Memory B cell (primary cell): ENCODE results near the gene SMU1.
A peak's percentile ranks its signal among the peaks of the same experiment; 100 is the strongest.
"Not testable (repeated sequence)": the region's sequence is repeated elsewhere in the genome, so short reads cannot be mapped to it uniquely, and the experiment has no call there.

Source experiments
- ATAC-seq: fragments of 150-1000 bp; cut with Tn5 transposase; 2 replicates; pipeline ENCODE4 v1.10.0; 2021; ENCODE audit warnings: low read depth, mild to moderate bottlenecking, moderate library complexity
- DNase-seq, 2 donors: peaks; one replicate each; pipeline ENCODE4 v3.0.0; 2022; ENCODE audit warnings: low spot score in 2 of 2
- H3K27ac Mint-ChIP-seq: one replicate; pipeline ENCODE4 v1.8.0; 2022; ENCODE audit warnings: mild to moderate bottlenecking, moderate library complexity, mixed read lengths
- H3K27me3 Mint-ChIP-seq: one replicate; pipeline ENCODE4 v1.8.0; 2022; ENCODE audit warnings: mixed read lengths
- H3K36me3 Mint-ChIP-seq: one replicate; pipeline ENCODE4 v1.8.0; 2022; ENCODE audit warnings: mild to moderate bottlenecking, mixed read lengths
- H3K4me1 Mint-ChIP-seq: one replicate; pipeline ENCODE4 v1.8.0; 2022; ENCODE audit warnings: mixed read lengths
- H3K4me3 Mint-ChIP-seq: one replicate; pipeline ENCODE4 v1.8.0; 2022; ENCODE audit warnings: mild to moderate bottlenecking, moderate library complexity, mixed read lengths
- H3K9me3 Mint-ChIP-seq: one replicate; pipeline ENCODE4 v1.8.0; 2022; ENCODE audit warnings: mixed read lengths

SMU1 gene

DNA sequence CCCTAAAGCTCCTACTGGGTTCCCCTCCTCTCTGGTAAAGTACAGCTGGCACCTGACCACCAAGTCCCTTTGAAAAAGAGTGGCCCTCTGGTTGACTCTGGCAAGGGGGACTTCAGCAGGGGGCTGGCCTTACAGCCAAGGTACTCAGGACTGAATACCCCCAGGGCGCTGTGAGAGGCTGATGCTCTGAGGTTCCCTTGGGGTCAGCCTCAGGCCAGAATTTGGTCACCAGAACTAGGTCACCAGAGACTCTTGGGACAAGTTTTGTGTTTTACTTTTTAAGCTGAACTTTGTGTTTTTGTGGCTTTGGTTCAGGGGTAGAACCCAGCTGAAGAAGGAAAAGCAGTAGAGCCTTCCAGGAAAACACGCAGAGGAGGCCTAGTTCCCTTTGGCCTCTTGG, 23.3 kb upstream of the SMU1 start:
- no peak for DNase-seq
- no peak overlapping the region for H3K4me3 Mint-ChIP-seq
- H3K27ac Mint-ChIP-seq: no peak overlapping the region
- ATAC-seq: no peak
- no peaks in the 10 kb centered on the region for H3K36me3 Mint-ChIP-seq
- H3K27me3 Mint-ChIP-seq: no peaks in the 10 kb centered on the region
- H3K9me3 Mint-ChIP-seq: no peaks in the 10 kb centered on the region
- H3K4me1 Mint-ChIP-seq: peaks cover 2% of the 10 kb centered on the region

DNA sequence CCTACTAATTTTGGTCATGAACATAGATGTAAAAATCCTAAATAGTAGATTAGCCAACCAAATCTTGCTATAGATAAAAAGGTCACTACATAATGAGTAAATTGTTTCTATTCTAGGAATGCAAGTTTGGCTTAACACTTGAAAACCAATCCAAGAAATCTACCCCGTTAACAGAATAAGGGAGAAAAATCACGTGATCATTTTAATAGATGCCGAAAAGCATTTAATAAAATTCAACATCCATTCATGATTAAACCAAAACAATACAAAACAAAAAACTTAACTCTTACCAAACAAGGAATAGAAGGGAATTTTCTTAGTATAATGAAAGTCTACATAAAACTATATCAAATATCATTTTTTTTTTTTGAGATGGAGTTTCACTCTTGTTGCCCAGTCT, 20.7 kb upstream of the SMU1 start:
- H3K4me1 Mint-ChIP-seq: peaks cover 2% of the 10 kb centered on the region
- ATAC-seq: no peak
- no peak overlapping the region for H3K4me3 Mint-ChIP-seq
- no peaks in the 10 kb centered on the region for H3K9me3 Mint-ChIP-seq
- H3K27ac Mint-ChIP-seq: no peak overlapping the region
- H3K36me3 Mint-ChIP-seq: no peaks in the 10 kb centered on the region
- no peak for DNase-seq
- no peaks in the 10 kb centered on the region for H3K27me3 Mint-ChIP-seq

DNA sequence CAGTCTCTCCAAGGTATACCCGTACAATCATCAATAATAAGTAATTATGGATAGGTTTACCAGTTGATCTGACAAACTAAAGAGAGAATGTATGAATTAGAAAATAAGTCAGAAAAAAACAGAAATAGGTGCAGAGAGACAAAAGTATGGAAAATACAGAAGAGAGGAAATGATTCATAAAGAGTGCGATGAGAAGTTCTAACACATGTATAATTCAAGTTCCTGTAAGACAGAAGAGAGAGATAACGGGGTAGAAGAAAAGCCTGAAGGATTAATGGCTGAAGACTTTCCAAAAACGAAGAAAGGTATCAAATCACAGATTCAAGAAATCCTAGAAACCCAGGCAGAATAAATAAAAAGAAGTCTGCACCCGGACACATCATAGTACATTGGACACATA, 16.2 kb upstream of the SMU1 start:
- Mint-ChIP-seq H3K4me1 (no peaks in the 10 kb centered on the region), H3K27me3 (no peaks in the 10 kb centered on the region), H3K27ac (no peak overlapping the region), H3K9me3 (no peaks in the 10 kb centered on the region), H3K36me3 (no peaks in the 10 kb centered on the region), H3K4me3 (no peak overlapping the region)
- no peak for ATAC-seq
- DNase-seq: no peak

DNA sequence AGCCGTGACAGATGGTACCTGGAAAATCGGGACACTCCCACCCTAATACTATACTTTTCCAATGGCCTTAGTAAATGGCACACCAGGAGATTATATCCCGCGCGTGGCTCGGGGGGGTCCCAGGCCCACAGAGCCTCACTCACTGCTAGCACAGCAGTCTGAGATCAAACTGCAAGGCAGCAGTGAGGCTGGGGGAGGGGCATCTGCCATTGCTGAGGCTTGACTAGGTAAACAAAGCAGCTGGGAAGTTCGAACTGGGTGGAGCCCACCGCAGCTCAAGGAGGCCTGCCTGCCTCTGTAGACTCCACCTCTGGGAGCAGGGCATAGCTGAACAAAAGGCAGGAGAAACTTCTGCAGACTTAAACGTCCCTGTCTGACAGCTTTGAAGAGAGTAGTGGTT, 9.2 kb upstream of the SMU1 start:
- not testable (repeated sequence) for H3K27me3 Mint-ChIP-seq, H3K9me3 Mint-ChIP-seq, H3K4me3 Mint-ChIP-seq, H3K27ac Mint-ChIP-seq, H3K36me3 Mint-ChIP-seq, DNase-seq, ATAC-seq
- H3K4me1 Mint-ChIP-seq: peaks cover 21% of the 10 kb centered on the region

DNA sequence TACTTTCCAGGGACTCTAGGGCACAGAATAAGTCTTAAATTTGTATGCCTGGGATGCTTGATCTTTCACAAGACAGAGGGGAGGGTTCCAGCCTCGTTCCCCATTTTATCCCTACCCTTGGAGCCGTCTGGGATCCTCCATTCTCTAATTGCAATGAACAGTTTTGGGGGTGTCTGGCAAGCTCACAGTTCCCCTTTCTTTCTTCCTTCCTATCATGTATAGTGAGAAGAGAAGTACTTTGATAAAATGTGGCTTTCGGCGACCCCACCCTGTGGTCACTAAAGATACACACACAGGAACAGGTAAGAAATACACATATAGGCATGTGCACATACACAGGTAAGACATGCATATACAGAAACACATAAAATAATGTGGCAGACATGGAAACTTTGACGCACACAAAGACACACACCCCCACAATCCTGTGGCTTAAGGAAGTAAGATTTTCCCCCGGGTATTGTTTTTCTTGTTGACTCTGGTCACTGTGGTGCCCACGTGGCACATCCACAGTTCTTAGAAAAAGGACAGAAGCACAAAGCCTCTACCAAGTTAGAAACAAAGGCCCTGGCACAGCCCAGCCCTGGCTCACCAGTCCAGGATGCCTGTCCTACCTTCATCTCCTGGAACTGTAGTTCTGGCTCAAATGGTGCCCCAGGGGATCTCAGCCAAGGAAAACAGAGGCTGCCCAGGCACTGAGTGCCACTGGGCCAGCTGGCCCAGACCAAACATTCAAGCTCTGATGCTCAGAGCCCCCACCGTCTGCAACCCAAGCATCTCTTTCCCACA, 6.3 kb upstream of the SMU1 start:
- ATAC-seq: peak; percentile 84
- H3K4me3 Mint-ChIP-seq: peak overlapping the region; percentile 49

DNA sequence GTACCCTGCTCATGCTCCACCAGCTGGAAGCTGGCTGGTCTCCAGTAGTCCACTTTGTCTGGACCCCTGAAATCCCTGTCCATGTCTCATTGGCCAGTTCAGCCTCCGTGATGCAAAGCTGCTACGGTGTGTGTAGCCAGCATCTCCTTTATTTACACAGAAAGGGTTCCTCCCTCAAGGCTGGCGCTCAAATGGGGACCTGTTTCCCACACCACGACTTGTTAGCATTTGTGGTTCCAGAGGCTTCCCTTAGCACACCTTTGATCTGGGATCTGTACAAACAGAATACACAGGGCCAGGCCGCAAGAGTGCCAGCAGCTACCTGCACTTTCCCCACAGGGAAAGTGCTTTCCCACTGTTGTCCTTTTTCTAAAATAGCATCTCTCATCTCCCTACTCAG, 5.7 kb upstream of the SMU1 start:
- Mint-ChIP-seq H3K27me3 (no peaks in the 10 kb centered on the region), H3K4me1 (peaks cover 24% of the 10 kb centered on the region), H3K4me3 (peak overlapping the region; percentile 49), H3K27ac (peak overlapping the region; percentile 86), H3K36me3 (peaks cover 2% of the 10 kb centered on the region), H3K9me3 (no peaks in the 10 kb centered on the region)
- no peak for ATAC-seq
- DNase-seq: no peak

More for the DNA sequence above, 6.3 kb upstream of the SMU1 start:
- Mint-ChIP-seq H3K27ac (peak overlapping the region; percentile 86), H3K36me3 (peaks cover 2% of the 10 kb centered on the region), H3K4me1 (peaks cover 21% of the 10 kb centered on the region), H3K9me3 (no peaks in the 10 kb centered on the region), H3K27me3 (no peaks in the 10 kb centered on the region)
- DNase-seq: no peak

DNA sequence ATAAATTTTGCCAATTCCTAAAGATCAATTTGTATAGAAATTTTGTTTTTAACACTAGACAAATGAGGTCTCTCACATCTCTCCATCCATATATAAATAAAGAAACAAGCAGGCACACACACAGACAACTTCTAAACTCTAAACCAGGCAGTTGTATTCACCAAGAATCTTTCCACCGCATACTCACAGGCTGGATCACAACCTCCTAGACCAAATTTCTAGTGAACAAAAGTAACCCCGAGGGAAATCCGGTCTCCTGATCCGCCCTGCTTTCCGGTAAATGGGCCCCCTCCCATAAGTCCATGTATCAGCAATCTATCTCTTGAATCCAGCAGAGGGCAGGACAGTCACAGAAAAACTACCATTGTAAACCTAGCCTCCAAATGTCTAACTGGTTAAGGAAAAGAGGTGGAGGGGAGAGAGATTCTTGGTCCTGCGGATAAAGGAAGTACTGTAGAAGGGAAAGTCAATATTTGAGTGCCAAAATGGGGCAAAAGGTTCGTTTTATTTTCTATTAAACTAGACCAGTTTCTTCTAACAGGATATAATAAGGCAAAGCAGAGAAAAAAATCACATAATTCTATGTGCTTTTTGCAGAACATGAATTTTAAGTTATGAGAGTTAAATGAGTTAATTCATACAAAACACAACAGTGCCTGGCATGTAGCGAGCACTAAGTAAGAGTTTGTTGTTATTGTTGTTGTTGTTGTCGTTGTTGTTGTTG, 4.8 kb upstream of the SMU1 start:
- Mint-ChIP-seq H3K36me3 (peaks cover 2% of the 10 kb centered on the region), H3K27ac (no peak overlapping the region), H3K4me1 (peaks cover 28% of the 10 kb centered on the region), H3K9me3 (no peaks in the 10 kb centered on the region), H3K27me3 (no peaks in the 10 kb centered on the region), H3K4me3 (no peak overlapping the region)
- DNase-seq (peak; percentile 28 to 46), ATAC-seq (peak; percentile 17)

DNA sequence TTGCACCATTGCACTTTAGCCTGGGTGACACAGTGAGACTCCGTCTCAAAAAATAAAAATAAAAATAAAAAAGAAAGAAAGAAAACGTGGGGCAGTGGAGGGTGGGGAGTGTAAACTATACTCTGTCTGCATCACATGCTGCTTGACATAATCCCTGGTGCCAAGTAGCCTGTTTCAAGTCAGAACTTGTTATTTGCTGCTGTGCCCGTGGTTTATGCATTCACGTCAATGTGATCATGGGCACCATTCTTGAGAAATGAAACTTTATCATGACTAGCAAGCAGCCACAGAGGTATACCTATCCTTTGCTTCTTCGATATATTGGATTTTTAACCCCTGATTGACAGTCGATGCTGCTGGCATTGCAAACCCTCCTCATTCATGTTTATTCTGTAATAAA, 4.1 kb upstream of the SMU1 start:
- no peak overlapping the region for H3K27ac Mint-ChIP-seq
- no peak for ATAC-seq

DNA sequence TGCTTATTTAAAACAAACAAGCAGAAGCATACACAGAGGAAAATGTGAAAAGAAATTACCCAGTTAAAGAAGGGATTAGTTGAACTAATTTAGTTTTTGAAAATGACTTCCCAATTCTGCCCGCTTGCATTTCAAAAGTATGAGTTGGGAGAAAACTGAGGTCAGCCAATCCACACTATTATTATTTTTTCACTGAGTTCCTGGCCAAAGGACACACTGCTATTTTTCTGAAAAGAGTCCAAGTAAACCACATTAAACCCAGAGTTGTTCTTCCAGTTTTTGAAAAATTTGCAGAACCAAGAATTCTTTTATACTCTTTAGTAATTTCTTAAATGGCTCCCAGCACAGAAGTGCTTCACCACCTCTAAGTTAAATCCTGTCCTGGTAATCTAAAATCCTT, 7.5 kb downstream of the SMU1 start:
- peak overlapping the region; percentile 45 for H3K27ac Mint-ChIP-seq
- H3K27me3 Mint-ChIP-seq: no peaks in the 10 kb centered on the region
- H3K36me3 Mint-ChIP-seq: peaks cover 35% of the 10 kb centered on the region
- DNase-seq (no peak), ATAC-seq (no peak)
- no peaks in the 10 kb centered on the region for H3K9me3 Mint-ChIP-seq
- peaks cover 20% of the 10 kb centered on the region for H3K4me1 Mint-ChIP-seq
- no peak overlapping the region for H3K4me3 Mint-ChIP-seq

More for the DNA sequence above, 4.1 kb upstream of the SMU1 start:
- H3K27me3 Mint-ChIP-seq: no peaks in the 10 kb centered on the region
- H3K4me3 Mint-ChIP-seq: no peak overlapping the region
- no peaks in the 10 kb centered on the region for H3K9me3 Mint-ChIP-seq
- H3K36me3 Mint-ChIP-seq: peaks cover 2% of the 10 kb centered on the region
- H3K4me1 Mint-ChIP-seq: peaks cover 32% of the 10 kb centered on the region
- no peak for DNase-seq

DNA sequence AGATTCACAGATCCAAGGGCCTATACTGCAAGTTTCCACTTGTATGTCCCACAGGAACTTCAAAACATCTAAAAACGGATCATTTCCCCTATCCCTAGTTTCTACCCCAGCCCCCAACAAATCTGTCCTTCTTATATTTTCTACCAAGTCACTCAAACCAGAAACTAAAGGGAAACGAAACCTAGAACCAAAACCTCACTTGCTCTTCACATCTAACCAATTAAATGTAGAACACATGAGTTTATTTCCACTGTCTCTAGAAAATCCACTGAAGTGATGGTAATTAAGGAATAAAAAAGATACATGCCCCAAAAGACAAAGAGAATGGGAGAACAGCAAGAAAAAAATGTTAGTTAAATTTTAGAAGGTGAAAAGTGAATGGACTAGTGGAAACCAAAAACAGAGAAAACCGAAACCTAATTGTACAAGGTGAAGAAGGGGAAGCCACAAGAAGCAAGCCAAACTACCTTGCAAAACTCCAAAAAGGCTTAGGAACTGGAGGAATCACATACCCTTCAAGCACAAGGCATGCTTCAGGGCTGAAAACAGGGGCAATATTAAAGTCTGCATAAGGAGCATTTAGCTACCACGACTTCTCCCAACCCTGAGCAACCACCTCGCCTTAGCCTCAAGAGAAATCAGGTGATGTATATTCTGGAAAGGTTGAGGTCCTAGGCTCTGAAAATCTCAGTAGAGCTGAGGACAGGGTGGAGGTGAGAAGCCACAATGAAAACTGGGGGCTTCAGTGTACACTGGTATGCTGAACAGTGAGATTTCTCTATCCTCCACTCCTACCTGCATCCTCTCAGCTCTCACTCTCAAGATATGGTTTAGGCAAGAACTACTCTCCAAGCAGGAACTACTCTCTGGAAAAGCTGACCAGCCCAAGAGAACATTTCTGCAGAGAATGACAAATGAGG, 11.1 kb downstream of the SMU1 start:
- Mint-ChIP-seq H3K27me3 (no peaks in the 10 kb centered on the region), H3K4me3 (peak overlapping the region; percentile 44), H3K27ac (peak overlapping the region; percentile 28), H3K36me3 (peaks cover 25% of the 10 kb centered on the region), H3K9me3 (no peaks in the 10 kb centered on the region), H3K4me1 (peaks cover 14% of the 10 kb centered on the region)
- ATAC-seq (peak; percentile 88), DNase-seq (no peak)

DNA sequence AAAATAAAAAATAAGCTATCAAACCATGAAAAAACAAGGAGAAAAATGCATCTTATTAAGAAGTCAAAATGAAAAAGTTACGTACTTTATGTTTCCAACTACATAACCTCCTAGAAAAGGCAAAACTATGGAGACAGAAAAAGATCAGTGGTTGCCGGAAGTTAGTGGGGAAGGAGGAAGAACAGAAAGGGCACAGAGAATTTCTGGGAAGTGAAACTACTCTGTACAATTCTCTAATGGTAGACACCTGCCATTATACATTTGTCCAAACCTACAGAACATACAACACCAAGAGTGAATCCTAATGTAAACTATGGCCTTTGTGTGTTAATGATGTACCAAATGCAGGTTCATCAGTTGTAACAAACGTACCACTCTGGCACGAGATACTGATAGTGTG, 25.3 kb downstream of the SMU1 start:
- Mint-ChIP-seq H3K27me3 (no peaks in the 10 kb centered on the region), H3K27ac (peak overlapping the region; percentile 87), H3K4me1 (peaks cover 5% of the 10 kb centered on the region), H3K36me3 (peaks cover 34% of the 10 kb centered on the region), H3K4me3 (no peak overlapping the region), H3K9me3 (peaks cover 3% of the 10 kb centered on the region)
- peak; percentile 72 for ATAC-seq
- no peak for DNase-seq

DNA sequence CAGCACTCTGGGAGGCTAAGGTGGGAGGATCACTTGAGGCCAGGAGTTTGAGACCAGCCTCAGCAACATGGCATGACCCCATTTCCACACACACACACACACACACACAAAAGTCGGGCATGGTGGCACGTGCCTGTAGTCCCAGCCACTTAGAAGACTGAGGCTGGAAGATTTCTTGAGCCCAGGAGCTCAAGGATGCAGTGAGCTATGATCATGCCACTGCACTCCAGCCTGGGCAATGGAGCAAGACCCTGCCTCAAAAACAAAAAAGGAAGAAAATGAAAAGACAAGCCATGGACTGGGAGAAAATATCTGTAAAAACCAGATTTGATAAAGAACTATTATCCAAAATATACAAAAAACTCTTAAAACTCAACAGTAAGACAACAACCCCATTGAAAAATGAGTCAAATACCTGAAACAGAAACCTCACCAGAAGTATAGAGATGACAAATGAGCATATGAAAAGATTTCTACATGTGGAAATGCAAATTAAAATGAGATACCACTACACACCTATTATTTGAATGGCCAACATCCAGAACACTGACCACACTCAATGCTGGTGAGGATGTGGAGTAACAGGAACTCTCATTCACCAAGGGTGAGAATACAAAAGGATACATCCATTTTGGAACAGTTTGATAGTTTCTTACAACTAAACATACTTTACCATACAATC, 26.7 kb downstream of the SMU1 start:
- no peak overlapping the region for H3K4me3 Mint-ChIP-seq
- peaks cover 3% of the 10 kb centered on the region for H3K9me3 Mint-ChIP-seq
- ATAC-seq (no peak), DNase-seq (no peak)
- peak overlapping the region; percentile 20 for H3K27ac Mint-ChIP-seq
- H3K4me1 Mint-ChIP-seq: peaks cover 7% of the 10 kb centered on the region
- peaks cover 30% of the 10 kb centered on the region for H3K36me3 Mint-ChIP-seq
- H3K27me3 Mint-ChIP-seq: no peaks in the 10 kb centered on the region

DNA sequence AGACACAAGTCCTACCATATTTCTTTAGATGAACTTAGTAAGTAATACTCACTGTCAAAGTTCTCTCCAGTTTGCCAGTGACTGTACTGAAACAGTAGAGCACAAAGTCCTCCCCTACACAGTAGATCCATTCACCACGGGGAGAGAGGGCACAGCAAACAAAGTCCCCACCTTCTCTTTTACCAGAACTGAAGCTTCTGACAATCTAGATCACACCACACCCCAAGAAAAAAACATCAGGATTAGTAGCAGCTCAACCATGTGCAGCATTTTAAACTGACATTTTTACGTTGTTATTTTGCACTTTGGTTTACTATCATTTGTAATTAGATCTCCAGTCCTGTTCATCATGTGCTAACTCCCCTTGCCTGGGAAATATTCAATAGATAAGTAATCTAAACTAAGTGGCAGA, 28.4 kb downstream of the SMU1 start:
- Mint-ChIP-seq H3K27me3 (no peaks in the 10 kb centered on the region), H3K36me3 (peaks cover 30% of the 10 kb centered on the region), H3K4me3 (no peak overlapping the region), H3K27ac (peak overlapping the region; percentile 14), H3K9me3 (peaks cover 3% of the 10 kb centered on the region), H3K4me1 (peaks cover 15% of the 10 kb centered on the region)
- no peak for ATAC-seq
- DNase-seq: no peak
